Activated CD8-positive, alpha-beta memory T cell treated with anti-CD3 and anti-CD28 coated beads for 1 hour (primary cell): ENCODE results near the gene HPN.

Experiments
- DNase-seq, 2 donors: peaks; one replicate each; pipeline ENCODE4 v3.0.0-alpha.2; 2020; ENCODE audit warnings: low read depth in 1 of 2; ENCODE audit errors: extremely low read depth in 1 of 2

HPN gene

DNA sequence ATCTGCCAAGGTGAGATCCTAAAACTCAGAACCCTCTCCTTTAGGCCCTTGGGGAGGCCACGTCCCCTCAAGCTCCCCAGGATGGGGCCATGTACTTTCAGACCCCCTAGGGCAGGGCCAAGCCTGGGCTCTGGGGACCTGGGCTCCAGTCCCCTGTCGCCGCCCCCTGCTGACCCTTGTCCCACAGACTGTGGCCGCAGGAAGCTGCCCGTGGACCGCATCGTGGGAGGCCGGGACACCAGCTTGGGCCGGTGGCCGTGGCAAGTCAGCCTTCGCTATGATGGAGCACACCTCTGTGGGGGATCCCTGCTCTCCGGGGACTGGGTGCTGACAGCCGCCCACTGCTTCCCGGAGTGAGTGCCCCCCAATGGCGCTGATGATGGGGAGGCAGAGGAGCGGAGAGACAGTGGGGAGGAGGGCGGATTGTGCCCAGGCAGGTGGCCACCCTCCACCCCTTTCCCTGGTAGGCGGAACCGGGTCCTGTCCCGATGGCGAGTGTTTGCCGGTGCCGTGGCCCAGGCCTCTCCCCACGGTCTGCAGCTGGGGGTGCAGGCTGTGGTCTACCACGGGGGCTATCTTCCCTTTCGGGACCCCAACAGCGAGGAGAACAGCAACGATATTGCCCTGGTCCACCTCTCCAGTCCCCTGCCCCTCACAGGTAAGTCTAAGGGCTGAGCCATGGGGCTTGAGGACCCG, 18.8 kb downstream of the HPN start:
- DNase-seq: no peak

GRCh38 chr19:35061583-35062373, 20.3 kb downstream of the HPN start:
- no peak for DNase-seq

DNA sequence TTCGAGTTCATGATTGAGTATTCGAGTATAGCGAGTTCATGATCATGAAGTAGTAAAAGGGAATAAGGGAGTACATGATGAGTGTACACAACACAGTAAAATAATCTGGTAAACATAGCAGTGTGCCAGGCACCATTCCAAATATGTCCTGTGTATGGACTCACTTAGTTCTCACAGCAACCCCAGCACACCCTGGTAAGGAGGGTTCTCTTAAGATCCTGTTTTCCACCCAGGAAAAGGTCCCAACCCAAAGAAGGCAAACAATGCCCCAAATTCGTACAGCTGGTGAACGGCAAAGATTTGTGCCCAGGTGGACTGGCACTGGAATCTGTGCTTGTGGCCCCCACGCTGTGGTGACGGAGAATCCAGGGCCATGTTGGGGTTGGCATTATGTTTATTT, 21.4 kb downstream of the HPN start:
- no peak for DNase-seq

- DNase-seq: no peak
Measured at GRCh38 chr19:35063940-35064818, 22.7 kb downstream of the HPN start.

- no peak for DNase-seq
Measured at GRCh38 chr19:35065574-35065973, 24.1 kb downstream of the HPN start.

- no peak for DNase-seq
Measured at GRCh38 chr19:35066121-35066520, 24.6 kb downstream of the HPN start.

- DNase-seq: peak; percentile 71 to 87
Measured at GRCh38 chr19:35066691-35067563, 25.4 kb downstream of the HPN start.

- DNase-seq: no peak
Measured at GRCh38 chr19:35068941-35069634, 27.6 kb downstream of the HPN start.

DNA sequence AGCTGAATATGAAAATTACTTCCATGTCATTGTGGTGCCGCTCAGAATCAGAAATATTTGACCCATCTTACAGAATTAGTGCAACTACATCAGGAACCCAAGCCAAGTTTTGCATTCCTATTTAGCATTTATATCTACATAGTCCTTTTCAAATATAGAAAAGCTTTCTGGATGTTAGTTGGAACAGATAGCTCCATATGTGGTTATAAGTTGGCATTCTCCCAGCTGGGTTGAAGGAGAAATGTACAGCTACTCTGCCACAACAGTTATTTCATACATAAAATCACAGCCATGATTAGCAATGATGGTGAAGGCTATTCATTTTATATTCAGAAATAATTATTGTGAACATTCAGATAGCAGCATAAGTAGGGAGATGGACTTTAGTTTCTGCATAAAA, 28.2 kb downstream of the HPN start:
- no peak for DNase-seq

DNA sequence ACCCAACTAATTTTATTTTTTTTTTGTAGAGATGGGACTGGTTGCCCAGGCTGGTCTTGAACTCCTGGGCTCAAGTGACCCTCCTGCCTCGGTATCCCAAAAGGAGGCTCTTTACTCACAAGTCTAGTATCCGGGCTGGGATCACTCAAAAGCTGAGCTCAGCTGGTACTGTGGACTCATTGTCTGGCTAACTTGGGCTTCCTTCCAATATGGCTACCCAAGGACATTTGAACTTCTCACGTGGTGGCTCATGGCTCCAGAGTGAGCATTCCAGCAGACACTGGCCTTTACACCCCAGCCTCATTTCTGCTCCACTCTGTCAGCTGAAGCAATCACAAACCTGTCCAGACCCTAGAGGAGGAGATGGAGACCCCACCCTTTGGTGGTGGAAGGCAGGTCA, 28.9 kb downstream of the HPN start:
- DNase-seq: no peak

DNA sequence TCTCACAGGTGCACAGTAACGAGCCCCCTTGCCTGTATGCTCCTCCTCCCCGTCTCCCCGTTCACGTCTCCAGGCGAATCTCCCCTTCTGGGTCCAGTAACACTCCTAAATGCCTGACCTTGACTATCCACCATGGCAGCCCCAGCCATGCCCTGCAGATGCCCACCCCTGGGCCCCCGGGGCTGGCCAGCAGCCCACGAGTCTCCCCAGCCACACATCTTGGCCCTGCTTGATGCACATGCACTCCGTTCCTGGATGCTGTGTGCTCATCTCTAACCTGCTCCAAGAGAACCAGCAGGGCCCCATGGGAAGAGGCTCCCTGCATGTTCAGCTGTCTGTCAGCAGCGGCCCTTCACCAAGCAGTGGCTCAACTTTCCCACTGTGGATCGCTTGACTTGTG, 32.0 kb downstream of the HPN start:
- no peak for DNase-seq

DNA sequence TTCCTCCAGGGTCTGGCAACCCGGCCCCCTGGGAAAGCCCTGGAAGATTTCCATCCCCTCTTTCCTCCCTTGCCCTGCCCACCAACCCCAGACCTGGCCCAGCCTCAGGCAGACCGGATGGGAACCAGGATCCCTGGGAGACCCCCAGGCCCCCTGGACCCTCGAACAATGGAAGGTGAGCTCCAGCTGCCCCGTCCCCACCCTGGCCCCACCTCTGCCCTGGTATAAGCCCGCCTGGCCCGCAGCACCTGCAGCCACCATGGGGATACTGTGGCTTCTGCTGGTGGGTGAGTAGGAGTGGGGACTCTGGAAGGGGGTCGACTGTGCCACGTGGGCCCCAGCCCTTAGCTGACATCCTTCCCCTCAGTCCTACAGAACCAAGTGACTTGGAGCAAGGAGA, 32.4 kb downstream of the HPN start:
- no peak for DNase-seq

DNA sequence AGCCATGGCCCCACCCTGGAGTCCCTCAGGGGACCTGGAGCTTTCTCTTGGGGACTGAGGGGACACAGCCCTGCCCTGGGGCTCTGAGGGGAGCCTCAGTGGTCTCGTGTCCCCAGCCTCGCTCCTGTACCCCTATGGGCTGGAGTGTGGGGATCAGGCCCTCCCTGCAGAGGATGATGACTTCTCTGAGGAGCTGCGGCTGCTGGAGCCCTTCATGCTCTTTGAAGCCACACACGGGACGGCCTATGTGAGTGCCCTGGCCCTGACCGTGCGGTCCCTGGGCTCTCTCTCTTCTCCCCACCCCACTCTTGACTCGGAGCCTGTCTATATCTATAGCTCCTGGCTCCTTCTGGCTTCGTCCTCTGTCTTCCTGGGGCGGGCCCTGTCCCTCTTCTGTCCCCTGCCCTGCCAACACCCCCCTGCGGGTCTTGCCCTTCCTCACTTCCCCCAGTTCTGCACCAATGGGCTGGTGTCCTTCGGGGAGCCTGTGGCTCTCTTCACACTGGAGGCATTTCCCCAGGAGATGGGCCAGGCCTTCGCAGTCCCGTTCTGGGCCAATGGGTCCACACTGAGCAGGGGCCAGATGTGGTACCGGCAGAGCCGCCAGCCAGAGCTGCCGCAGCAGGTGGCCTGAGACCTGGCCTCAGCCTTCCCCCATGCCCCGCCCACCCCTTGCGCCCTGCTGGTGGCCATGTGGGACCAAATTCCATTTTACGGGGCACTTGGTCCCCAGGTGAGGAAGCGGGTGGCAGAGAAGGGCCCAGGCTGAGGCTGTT, 33.1 kb downstream of the HPN start:
- DNase-seq: no peak

DNA sequence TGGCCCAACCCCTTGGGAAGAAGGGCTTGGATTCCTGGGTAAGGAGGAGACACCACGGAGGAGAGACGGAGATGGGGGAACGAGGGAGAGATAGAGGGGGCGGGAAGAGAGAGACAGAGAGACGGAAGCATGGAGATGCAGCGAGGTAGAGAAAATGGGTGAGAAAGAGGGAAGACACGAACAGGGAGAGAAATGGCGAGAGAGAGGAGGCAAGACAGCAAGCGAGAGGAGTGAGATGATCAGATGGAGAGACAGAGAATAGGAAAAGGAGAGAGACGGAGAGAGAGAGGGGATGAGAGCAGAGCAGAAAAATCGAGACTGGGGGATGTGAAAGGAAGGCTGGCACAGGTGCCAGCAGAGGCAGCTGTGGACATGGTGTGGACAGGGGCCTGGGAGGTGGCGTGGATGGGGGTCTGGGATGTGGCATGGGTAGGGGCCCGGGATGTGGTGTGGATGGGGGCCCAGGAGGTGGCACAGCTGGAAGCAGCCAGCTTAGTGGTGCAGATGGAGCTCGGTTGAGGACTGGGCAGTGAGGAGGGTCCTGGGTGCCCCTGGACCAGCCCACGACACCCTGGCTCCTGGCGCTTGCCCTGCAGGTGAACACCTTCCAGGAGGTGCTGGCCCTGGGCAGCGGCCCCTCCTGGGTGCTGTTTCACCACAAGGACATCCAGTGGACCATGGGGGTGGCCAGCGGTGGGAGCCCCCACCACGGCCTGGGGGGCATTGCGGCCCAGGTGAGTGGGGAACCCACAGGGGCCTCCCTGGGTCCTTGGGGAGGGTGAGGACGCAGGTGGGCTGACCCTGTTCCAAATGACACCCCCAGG, 33.9 kb downstream of the HPN start:
- DNase-seq: no peak

- DNase-seq: no peak
Measured at GRCh38 chr19:35076026-35076370, 34.5 kb downstream of the HPN start.

- no peak for DNase-seq
Measured at GRCh38 chr19:35076657-35077056, 35.1 kb downstream of the HPN start.

GRCh38 chr19:35077411-35078223, 36.1 kb downstream of the HPN start:
- no peak for DNase-seq

GRCh38 chr19:35079826-35080225, 38.3 kb downstream of the HPN start:
- no peak for DNase-seq
